GM21447 (cell line): ENCODE data around the gene SYNGR1.

Source experiments
- ATAC-seq: cut with Tn5 transposase; IDR thresholded peaks from one replicate; pipeline ENCODE4 v1.9.1; 2021; ENCODE audit not compliant: unreplicated experiment

SYNGR1 gene

GRCh38 chr22:39428597-39429071 is 78.8 kb downstream of the SYNGR1 start:
- no peak for ATAC-seq

- ATAC-seq, result no peak
Measured at GRCh38 chr22:39429186-39429585, 79.4 kb downstream of the SYNGR1 start.

- no peak for ATAC-seq
Measured at GRCh38 chr22:39429916-39430575, 80.3 kb downstream of the SYNGR1 start.

GRCh38 chr22:39430576-39431150 is 80.9 kb downstream of the SYNGR1 start:
- ATAC-seq, result no peak

GRCh38 chr22:39431216-39431801 is 81.5 kb downstream of the SYNGR1 start:
- no peak for ATAC-seq

GRCh38 chr22:39431821-39432251 is 82.0 kb downstream of the SYNGR1 start:
- ATAC-seq, result no peak

- no peak for ATAC-seq
Measured at GRCh38 chr22:39432361-39432811, 82.6 kb downstream of the SYNGR1 start.

GRCh38 chr22:39433476-39434242 is 83.9 kb downstream of the SYNGR1 start:
- ATAC-seq, result no peak

- ATAC-seq, result no peak
Measured at GRCh38 chr22:39434243-39434653, 84.5 kb downstream of the SYNGR1 start.

- ATAC-seq, result no peak
Measured at GRCh38 chr22:39434721-39435120, 84.9 kb downstream of the SYNGR1 start.
